T-helper 22 cell (primary cell): ENCODE measurements around the gene ZNF554.
"Not testable (repeated sequence)": the region's sequence is repeated elsewhere in the genome, so short reads cannot be mapped to it uniquely, and the experiment has no call there.

Experiments used
- DNase-seq: peaks from one replicate; pipeline ENCODE4 v3.0.0-alpha.2; 2020; ENCODE audit warnings: low read depth

The ZNF554 gene

GRCh38 chr19:2790557-2791271 lies 29.0 kb upstream of the ZNF554 start:
- DNase-seq: no peak

GRCh38 chr19:2791440-2791839 lies 28.2 kb upstream of the ZNF554 start:
- DNase-seq: no peak

GRCh38 chr19:2791876-2792275 lies 27.8 kb upstream of the ZNF554 start:
- DNase-seq: no peak

GRCh38 chr19:2792666-2793065 lies 27.0 kb upstream of the ZNF554 start:
- DNase-seq: not testable (repeated sequence)

GRCh38 chr19:2793126-2793525 lies 26.5 kb upstream of the ZNF554 start:
- no peak for DNase-seq

GRCh38 chr19:2793577-2793976 lies 26.1 kb upstream of the ZNF554 start:
- DNase-seq: no peak

GRCh38 chr19:2795827-2796658 lies 23.6 kb upstream of the ZNF554 start:
- no peak for DNase-seq

- no peak for DNase-seq
Measured at GRCh38 chr19:2796659-2797266, 22.9 kb upstream of the ZNF554 start.

- no peak for DNase-seq
Measured at GRCh38 chr19:2797280-2797679, 22.4 kb upstream of the ZNF554 start.

- DNase-seq: no peak
Measured at GRCh38 chr19:2798158-2798685, 21.4 kb upstream of the ZNF554 start.

- DNase-seq: no peak
Measured at GRCh38 chr19:2798733-2799132, 20.9 kb upstream of the ZNF554 start.

- DNase-seq: no peak
Measured at GRCh38 chr19:2799273-2800020, 20.2 kb upstream of the ZNF554 start.

GRCh38 chr19:2800506-2800905 lies 19.2 kb upstream of the ZNF554 start:
- no peak for DNase-seq

- DNase-seq: no peak
Measured at GRCh38 chr19:2802826-2803225, 16.8 kb upstream of the ZNF554 start.

- DNase-seq: no peak
Measured at GRCh38 chr19:2803486-2804155, 16.0 kb upstream of the ZNF554 start.

GRCh38 chr19:2804156-2805004 lies 15.3 kb upstream of the ZNF554 start:
- no peak for DNase-seq

- no peak for DNase-seq
Measured at GRCh38 chr19:2805261-2805900, 14.3 kb upstream of the ZNF554 start.

- no peak for DNase-seq
Measured at GRCh38 chr19:2805991-2806649, 13.5 kb upstream of the ZNF554 start.

- DNase-seq: no peak
Measured at GRCh38 chr19:2806736-2807378, 12.8 kb upstream of the ZNF554 start.
